Stimulated activated CD4-positive, alpha-beta T cell treated with anti-CD3 and anti-CD28 coated beads, Interleukin-12 subunit alpha, Interleukin-12 subunit beta, amount 100 ng/mL, for 24 hours (primary cell): ENCODE results near the gene NAV2.
"Not testable (repeated sequence)": the region's sequence is repeated elsewhere in the genome, so short reads cannot be mapped to it uniquely, and the experiment has no call there.

Experiments
- DNase-seq, 2 experiments: peaks; one replicate each; pipeline ENCODE4 v3.0.0-alpha.2; 2020; ENCODE audit warnings: low read depth in 2 of 2

Gene NAV2

DNA sequence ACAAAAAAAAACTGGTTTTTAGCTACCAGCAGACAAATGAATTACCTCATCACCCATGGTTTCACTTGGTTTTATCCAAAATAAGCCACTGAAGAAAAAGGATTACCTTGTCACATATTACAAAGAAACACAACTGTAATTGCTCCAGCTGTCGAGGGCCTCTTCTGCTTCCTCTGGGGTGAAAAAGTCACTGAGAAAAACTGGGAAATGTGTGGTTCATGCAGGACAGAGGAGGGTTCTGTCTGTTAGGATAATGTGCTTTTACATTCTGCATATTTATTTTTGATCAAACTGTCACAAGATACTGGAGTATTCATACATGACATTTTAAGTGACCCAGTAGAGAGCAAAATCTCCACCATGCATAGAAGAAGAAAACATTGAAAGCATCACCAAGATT is 211.7 kb downstream of the NAV2 start:
- DNase-seq: no peak

DNA sequence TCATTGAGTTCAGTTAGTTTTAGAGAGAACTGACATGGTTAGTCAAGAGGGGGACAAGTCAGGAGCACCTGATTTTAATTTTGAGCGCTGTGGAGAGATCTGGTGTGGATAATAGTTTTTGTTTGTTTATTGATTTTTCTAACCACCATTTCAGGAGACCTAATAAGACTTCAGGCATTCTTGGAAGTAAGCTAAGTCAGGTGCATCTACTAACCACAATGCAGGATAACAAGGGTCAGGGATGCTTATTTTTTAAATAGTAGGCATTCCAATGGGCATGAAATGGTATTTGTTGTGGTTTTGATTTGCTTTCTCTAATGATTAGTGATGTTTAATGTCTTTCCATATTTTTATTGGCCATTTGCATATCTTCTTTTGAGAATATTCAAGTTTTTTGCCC is 212.1 kb downstream of the NAV2 start:
- DNase-seq: no peak

DNA sequence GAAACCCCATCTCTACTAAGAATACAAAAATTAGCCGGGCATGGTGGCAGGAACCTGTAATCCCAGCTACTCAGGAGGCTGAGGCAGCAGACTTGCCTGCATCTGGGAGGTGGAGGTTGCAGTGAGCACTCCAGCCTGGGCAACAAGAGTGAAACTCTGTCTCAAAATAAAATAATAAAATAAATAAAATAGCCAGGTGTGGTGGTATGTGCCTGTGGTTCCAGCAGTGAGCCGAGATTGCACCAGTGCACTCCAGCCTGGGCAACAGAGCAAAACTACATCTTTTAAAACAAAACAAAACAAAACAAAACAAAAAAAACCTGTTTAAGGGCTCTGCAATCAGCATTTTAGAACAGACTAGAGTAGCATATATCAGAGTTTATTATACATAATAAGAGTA is 214.8 kb downstream of the NAV2 start:
- not testable (repeated sequence) for DNase-seq

DNA sequence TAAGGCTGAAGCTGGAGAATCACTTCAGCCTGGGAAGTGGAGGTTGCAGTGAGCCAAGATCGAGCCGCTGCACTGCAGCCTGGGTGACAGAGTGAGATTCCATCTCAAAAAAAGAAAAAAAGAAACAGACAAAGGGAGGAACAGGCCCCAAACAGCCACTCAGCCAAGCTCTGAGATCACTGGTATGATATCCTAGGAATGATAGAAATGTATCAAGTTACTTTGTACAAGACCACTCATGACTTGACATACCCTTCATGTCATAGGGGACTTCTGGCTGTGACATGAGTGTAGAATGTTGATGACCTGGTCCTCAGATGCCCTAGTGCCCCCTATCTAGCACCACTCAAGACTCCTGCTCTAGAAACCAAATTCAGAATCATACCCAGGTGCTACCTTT is 216.5 kb downstream of the NAV2 start:
- DNase-seq: no peak

DNA sequence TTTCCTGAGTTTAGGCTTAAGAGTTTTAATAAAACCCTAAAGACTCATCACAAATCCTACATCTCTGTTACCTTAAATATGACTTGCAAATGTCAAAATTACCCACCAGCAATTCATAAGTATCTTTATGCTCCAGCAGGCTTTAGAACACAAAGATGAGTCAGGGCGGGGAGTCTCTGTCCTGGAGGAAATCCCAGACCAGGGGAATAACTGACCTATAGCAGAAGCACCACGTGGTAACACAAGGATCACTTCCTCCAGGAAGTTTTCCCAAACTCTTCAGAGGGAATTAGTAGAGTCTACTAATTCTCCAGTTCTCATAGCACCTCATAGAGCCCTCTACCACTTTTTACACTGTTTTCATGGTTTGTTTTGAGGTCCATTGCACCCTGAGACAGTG is 217.0 kb downstream of the NAV2 start:
- DNase-seq: no peak

DNA sequence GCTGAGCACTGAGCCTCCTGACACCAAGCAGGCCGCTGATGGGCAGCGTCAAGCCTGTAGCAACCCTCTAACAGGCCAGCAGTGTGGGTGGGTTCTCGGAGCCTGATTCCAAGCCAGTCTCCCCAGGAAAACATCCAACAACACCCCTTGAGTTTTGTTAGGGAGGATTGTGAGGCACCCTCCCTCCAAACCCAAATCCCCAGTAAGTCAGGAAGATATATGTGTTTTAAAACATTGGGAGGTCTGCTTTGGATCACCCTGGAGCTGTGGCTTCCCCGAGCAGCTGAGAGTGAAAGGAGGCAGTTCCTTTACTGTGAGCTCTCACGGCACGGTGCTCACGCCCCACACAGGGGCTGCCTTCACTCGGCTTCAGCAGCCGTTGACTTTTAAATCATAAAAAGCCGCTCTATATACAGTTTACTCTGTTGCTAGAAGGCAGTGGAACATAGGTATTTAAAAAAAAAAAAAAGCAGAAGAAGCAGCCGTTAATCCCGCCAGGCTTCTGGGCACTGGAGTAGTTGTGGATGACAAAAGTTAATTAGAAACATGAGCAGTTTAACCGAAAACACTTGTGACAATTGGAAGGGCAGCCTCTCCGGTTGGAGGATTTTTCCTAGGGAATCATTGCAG is 218.6 kb downstream of the NAV2 start:
- DNase-seq: no peak

DNA sequence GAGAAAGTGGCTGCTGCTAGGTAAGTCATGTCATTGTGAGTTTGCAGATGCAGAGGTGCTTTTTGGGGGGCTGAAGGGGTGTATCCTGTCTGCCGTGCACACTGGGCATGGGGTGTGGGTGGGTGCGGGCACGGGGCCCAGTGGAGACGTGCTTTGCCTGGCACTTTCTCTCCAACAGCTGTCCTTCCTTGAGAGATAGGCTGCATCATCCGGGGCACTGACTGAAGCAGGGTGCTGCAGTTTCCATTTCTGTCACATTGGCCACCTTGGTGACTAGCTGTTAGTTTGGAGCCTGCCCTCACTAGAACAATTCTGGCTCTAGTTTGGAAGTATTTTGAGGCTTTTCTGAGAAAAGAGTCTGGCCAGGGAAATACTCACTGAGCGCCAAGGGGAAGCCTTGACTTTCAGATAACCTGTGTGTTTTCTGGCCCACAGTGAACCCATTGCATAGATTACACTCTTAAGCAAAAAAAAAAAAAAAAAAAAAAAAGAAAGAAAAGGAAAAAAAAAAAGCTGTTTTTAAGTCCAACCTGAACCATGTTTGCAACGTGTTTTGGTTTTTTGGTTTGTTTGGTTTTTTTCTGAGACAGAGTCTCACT is 219.2 kb downstream of the NAV2 start:
- DNase-seq: no peak

DNA sequence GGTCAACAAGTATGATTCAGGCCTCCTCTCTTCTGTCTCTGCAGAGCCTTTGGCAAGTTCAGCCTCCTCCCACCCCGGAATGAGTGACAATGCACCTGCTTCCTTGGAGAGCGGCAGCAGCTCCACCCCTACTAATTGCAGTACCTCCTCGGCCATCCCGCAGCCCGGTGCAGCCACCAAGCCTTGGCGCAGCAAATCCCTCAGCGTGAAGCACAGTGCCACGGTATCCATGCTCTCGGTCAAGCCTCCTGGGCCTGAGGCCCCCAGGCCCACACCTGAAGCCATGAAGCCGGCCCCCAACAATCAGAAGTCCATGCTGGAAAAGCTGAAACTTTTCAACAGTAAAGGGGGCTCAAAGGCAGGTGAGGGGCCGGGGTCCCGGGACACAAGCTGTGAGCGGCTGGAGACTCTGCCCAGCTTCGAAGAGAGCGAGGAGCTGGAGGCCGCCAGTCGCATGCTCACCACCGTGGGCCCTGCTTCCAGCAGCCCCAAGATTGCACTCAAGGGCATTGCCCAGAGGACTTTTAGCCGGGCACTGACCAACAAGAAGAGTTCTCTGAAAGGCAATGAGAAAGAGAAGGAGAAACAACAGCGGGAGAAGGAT is 220.6 kb downstream of the NAV2 start:
- DNase-seq: no peak

DNA sequence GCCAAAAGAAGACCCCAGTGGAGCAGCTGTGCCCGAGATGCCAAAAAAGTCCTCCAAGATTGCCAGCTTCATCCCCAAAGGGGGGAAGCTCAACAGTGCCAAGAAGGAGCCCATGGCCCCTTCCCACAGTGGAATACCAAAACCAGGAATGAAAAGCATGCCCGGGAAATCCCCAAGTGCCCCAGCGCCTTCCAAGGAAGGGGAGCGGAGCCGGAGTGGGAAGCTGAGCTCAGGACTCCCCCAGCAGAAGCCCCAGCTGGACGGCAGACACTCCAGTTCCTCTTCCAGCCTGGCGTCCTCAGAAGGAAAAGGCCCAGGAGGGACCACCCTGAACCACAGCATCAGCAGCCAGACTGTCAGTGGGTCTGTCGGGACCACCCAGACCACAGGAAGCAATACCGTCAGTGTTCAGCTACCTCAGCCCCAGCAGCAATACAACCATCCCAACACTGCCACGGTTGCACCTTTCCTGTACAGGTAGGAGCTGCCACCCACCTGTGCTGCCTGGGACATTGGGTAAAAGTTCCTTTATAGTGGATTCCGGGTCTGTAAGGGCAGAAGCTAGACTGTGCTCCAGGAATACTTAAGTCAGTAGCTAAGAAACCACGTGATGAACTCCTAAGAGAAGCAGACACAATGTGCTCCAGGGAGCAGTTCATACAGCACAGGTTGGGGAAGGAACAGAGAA is 221.3 kb downstream of the NAV2 start:
- DNase-seq: no peak

DNA sequence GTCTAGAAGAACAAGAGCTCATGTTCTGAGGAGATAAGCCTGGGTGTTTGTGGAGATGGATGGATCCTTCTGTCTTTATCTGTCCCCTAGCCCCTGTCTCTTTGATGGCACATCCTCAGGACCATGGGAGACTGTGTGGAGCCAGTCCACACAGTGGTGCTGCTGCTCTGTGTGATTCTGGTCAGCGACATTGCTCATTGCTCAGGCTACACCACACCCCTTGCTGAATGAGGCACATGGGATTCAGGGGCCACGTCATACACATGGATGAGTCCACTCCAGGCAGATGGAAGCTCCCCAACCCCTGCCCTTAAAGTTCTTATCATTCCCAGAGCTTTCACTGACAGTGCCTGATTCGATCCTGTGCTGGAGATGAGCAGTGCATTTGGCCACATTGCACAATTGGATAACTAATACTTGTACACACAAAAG is 222.2 kb downstream of the NAV2 start:
- no peak for DNase-seq

DNA sequence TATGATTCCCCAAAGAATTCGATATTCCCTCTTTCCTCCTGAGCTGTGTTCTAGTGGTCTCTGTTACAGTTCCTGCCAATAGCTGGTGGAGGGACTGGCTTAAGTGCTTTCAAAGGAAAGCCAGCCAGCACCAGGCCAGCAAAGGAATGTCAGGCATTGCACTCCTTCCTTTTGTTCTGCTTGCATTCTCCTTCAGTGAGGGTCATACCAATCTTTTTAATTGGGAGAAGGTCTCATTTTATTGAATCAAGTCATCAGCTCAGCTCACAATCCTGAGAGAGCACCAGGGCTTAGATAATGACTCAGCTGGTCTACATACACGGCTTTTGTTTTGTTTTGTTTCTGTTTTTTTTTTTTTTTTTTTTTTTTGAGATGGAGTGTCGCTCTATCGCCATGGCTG is 222.9 kb downstream of the NAV2 start:
- no peak for DNase-seq

DNA sequence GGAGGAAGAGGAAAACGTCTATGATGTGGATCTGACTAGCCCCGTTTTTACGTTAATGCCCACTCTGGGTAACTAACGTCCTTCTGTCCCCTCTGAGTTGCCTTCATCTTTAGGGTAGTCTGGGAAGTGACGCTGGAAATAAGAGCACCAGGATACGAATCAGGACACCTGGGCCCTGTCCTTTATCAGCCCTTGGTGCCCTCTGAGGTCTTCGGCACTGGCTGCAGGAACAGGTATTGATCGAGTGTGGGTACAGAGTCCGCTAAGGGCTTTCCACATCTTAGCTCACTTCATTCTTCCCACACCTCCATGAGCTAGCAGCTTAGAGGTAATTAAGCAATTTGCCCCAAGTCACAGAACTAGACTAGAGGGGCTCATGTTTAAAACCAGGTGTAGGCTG is 223.8 kb downstream of the NAV2 start:
- DNase-seq: no peak

DNA sequence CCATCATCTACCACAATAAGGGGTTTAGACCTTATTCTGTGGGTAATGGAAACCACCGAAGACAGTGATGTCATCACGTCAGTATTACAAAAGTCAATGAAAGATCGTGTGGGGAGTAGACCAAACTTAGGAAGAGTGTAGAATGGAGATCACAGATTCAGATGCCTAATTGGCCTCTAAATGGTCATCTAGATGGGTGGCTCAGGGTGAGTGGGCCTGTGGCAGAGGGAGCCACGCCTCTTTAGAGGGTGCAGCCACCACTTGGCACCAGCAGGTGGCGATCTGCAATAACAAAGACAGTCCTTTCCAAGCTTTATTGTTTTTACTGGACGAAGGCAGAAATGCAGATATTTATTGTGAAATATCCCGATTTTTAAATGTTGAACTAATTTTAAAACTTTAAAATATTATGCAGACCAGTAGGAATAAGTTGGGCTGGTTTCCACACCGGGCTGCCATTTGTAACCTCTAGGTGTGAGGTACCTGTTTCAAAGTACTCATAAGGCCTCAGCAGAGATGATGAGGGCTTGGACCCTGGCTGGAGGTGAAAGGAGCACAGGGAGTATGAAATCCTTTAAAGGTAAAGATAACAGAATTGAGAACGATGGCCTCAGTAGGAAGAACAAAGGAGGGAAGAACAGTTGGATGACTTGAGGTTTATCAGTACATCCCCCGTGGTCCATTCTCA is 225.7 kb downstream of the NAV2 start:
- DNase-seq: peak in 1 of 2 experiments; percentile 16

DNA sequence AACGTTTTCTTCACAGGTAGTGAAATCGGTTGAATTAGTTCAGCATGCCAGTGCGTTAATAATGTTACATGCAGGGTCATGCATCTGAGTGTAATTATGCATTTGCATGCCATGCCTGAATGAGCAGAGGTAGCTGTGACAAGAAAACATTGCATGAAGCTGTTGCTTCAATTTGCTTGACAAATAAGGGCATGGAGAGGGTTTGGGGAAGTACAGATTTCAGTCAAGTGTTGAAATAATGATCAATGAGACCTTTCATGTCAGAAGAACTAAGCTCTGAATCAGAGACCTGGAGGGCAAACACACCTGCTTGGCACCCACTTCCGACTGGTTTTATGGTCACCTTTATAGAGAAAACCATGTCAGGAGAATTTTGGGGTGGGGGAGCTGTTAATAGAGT is 226.2 kb downstream of the NAV2 start:
- no peak for DNase-seq

DNA sequence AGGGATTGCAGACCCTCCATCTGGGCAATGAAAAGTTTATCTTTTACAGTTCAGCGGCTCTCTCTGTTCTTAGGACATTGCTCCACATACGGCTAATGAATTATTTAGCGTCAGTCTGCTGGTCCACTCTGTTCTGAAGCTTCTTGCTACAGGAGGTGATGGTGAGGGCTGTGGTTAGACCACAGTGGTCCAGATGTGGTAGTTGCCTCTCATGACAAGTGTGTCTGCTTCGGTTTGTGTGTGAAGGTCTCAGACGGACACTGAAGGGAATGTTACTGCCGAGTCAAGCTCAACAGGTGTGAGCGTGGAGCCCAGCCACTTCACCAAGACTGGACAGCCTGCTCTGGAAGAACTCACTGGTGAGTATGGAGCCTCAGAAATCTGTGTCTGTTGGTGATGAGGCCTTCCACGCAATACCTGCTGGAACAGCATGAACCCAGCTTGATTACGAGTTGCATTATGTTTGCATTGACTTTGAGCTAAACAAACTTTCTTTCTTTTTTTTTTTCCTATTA is 226.8 kb downstream of the NAV2 start:
- DNase-seq: no peak

DNA sequence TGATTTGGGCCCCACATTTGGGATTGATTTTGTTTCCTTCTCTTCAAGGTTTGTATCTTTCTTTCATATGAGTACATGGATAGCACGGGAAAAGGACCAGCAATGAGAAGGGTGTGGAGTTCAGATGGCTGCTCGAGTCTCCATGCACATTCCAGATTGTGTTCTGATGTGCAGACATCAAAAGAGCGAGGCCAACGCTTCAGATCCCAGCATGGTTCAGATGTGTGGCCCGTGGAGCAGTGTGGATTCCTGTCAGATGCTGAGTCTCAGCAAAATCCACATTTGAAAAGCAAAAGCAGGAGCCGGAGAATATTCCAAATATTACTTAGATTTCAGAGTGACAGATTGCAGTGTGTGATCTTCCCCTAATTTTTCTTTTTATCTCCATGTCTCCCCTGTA is 228.2 kb downstream of the NAV2 start:
- no peak for DNase-seq

DNA sequence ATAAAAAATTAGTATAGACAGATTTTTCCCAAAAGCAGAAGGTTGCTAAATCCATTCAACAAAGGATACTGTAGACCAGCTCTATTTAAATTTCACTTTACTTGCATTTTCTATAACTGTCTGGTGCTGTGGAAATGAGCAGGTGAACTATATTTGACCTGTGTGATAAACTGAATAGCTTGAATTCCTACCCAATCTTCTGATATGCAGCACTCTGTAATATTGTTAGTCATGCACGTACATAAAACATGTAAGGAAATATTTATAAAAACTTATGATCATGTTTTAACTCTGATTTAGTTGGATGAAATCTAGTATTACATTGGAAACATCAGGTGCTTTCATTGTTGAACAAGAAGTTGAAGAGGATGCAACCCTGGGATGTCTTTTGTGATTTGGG is 234.0 kb downstream of the NAV2 start:
- DNase-seq: no peak

DNA sequence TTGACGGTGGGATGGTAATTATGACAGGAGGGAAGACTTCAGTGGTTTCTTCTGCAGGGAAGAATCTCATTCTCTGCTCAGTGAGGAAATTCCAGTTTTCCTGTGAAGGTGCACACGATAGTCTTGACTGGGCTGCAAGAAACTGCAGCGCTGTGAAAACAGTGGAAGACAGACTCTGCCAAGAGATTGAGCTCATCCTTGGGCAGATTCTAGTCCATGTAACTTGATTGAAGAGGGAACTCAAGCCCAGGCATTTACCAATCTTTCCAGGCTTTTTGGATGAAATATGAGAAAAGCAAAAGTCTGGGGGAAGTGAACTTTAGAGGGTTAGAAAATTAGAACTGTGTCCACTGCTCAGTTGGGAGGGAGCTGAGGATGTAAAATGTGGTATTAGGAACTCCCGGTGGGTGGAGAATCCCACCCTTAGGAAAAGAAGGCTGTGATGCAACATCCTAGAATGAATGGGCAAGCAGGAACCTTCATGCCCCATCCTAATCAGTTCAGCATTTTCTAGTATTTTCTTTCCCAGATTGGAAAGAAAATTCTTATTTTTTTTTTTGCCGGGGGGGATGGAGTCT is 235.0 kb downstream of the NAV2 start:
- no peak for DNase-seq

DNA sequence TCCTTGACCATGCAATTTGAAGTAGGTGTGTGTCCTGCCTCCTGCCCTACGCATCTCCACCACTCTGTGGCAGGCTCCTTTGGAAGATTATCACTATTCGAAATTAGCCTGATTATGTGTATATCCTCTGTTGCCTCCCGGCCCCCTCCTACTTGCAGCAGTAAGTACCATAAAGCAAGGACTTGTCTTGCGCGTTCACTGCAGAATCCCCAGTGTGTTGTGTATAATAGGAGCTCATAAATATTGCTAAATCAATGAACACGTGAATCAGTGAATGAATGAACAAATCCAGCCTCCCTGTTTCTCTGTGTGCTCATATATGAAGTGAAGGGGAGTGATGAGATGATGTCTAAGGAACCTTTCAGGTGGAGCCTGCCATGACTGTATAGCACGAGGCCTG is 237.0 kb downstream of the NAV2 start:
- DNase-seq: no peak

DNA sequence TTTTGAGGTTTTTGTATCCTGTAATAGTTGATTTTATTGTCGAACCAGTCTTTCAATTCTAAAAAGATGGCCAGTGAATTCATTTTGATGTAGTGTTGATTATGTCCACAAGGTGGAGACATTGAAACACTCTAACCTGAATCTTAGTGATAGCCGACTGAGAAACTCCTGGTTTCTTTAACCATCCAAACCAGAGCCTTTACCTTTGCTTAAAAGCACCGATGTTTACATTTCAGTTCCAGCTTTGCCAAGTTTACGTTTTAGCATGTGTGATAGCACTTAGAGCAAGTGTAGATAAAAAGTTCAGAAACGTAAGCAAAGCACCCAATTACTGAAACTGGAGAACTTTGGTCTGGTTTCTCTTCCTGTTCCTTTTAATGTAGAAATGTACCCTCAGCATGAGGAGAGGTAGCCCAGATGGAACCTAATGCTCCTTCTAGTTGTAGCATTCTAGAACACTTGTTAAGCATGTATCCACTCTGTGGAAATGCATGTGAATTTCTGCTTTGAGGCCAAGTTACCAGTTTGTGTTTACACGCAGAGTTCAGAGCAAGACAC is 239.0 kb downstream of the NAV2 start:
- DNase-seq: no peak

DNA sequence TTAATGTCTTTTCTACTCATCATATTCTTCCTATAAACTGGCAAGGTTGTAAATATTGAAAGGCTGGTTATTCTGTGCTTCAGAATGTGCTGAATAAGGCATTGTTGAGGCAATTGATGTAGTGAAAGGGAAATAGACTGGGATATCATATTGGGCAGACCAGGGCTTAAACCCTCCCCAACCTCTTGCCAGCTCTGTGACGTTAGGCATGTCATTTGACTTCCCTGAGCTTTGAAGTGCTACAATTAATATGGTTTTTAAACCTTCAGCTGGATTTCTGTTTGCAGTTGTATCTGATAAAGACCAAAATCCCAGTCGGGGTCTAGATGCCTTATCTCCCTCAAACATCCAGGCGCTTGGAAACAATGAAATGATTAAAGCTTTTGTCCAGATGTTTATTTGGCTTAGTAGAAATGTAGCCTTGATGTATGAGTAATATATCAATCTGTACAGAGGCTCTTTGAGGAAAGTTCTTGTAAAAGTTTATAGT is 239.5 kb downstream of the NAV2 start:
- no peak for DNase-seq
